ENCODE data around the gene SLC17A7. TPM values are rescaled to one million over a fixed set of nuclear protein-coding genes. Genes with fewer than 3 reads are reported as not detected.

The SLC17A7 gene
- total and polyA plus RNA-seq, 10 donors: 0.07 to 0.13 (median 0.10) TPM; not detected in 5

- H3K27me3 ChIP-seq (replicated peaks in 1 of 7): peaks cover 4 to 58% (median 51%) of the 10 kb centered on the region in 7 donors
- peaks cover 0 to 51% (median 20%) of the 10 kb centered on the region in 6 donors for H3K4me1 ChIP-seq
- peaks cover 0 to 14% (median 11%) of the 10 kb centered on the region in 6 donors for H3K36me3 ChIP-seq
- H3K27ac ChIP-seq: peak overlapping the region in 4 of 8 donors; percentile 74 to 87 (median 84)
- 5 to 11% (median 10%) methylated on average over 11 of the region's 11 CpGs for WGBS, 5 donors
- TF ChIP-seq POLR2A (IDR thresholded peaks at IDR 0.05) (no peak), POLR2AphosphoS5 (IDR thresholded peaks at IDR 0.05) (no peak), CTCF (IDR thresholded peaks at IDR 0.05 in 8 of 11, conservative IDR thresholded peaks at IDR 0.05 in 3 of 11) (no peak)
- H3K4me3 ChIP-seq: peak overlapping the region in 5 of 8 donors; percentile 65 to 81 (median 75)
- H3K9me3 ChIP-seq: no peaks in the 10 kb centered on the region
- DNase-seq: no peak
- intact Hi-C loops (cut with DNase I; ENCODE audit: low total_unique reads): loop anchor here (2.0 to 10.0 kb wide), 2 partner anchors 50 to 178 kb away; no protein-coding TSS in a partner anchor
Measured at GRCh38 chr19:49442354-49442753, 1.0 kb upstream of the SLC17A7 start.

- 29 to 42% (median 33%) methylated on average over 14 of the region's 14 CpGs for WGBS, 5 donors
- no peak for DNase-seq
- Histone ChIP-seq H3K9me3 (no peaks in the 10 kb centered on the region), H3K36me3 (peaks cover 0 to 10% (median 7%) of the 10 kb centered on the region in 6 donors), H3K4me3 (peak overlapping the region in 3 of 8 donors; percentile 74 to 81 (median 75)), H3K4me1 (peaks cover 0 to 48% (median 20%) of the 10 kb centered on the region in 6 donors), H3K27ac (no peak overlapping the region), H3K27me3 (replicated peaks in 1 of 7) (peaks cover 4 to 62% (median 55%) of the 10 kb centered on the region in 7 donors)
- no peak for TF ChIP-seq POLR2AphosphoS5 (IDR thresholded peaks at IDR 0.05)
- no peak for TF ChIP-seq POLR2A (IDR thresholded peaks at IDR 0.05)
- no peak for TF ChIP-seq CTCF (IDR thresholded peaks at IDR 0.05 in 8 of 11, conservative IDR thresholded peaks at IDR 0.05 in 3 of 11)
- intact Hi-C loops (cut with DNase I; ENCODE audit: low total_unique reads): loop anchor here (2.0 to 10.0 kb wide), 2 partner anchors 49 to 177 kb away; no protein-coding TSS in a partner anchor
Measured at GRCh38 chr19:49441960-49442350, 628 bp upstream of the SLC17A7 start.

GRCh38 chr19:49440439-49441209, 703 bp downstream of the SLC17A7 start:
- Histone ChIP-seq H3K27me3 (replicated peaks in 1 of 7) (peaks cover 4 to 75% (median 68%) of the 10 kb centered on the region in 7 donors), H3K9me3 (no peaks in the 10 kb centered on the region), H3K36me3 (no peaks in the 10 kb centered on the region), H3K4me3 (peak overlapping the region in 1 of 8 donors; percentile 46), H3K27ac (no peak overlapping the region), H3K4me1 (peaks cover 0 to 51% (median 27%) of the 10 kb centered on the region in 6 donors)
- TF ChIP-seq CTCF (IDR thresholded peaks at IDR 0.05 in 8 of 11, conservative IDR thresholded peaks at IDR 0.05 in 3 of 11): no peak
- no peak for TF ChIP-seq POLR2A (IDR thresholded peaks at IDR 0.05)
- TF ChIP-seq POLR2AphosphoS5 (IDR thresholded peaks at IDR 0.05): no peak
- DNase-seq: no peak
- intact Hi-C loops (cut with DNase I; ENCODE audit: low total_unique reads): loop anchor here (10.0 kb wide), 1 partner anchor 176 kb away; no protein-coding TSS in a partner anchor
- WGBS, 5 donors: 33 to 41% (median 34%) methylated on average over 19 of the region's 19 CpGs

- intact Hi-C loops (cut with DNase I; ENCODE audit: low total_unique reads): loop anchor here (10.0 kb wide), 1 partner anchor 175 kb away; no protein-coding TSS in a partner anchor
- DNase-seq: no peak
- Histone ChIP-seq H3K4me1 (peaks cover 0 to 44% (median 27%) of the 10 kb centered on the region in 6 donors), H3K4me3 (no peak overlapping the region), H3K9me3 (no peaks in the 10 kb centered on the region), H3K36me3 (no peaks in the 10 kb centered on the region), H3K27me3 (replicated peaks in 1 of 7) (peaks cover 4 to 83% (median 76%) of the 10 kb centered on the region in 7 donors), H3K27ac (no peak overlapping the region)
- no peak for TF ChIP-seq CTCF (IDR thresholded peaks at IDR 0.05 in 8 of 11, conservative IDR thresholded peaks at IDR 0.05 in 3 of 11)
- no peak for TF ChIP-seq POLR2AphosphoS5 (IDR thresholded peaks at IDR 0.05)
- TF ChIP-seq POLR2A (IDR thresholded peaks at IDR 0.05): no peak
- 40 to 64% (median 55%) methylated on average over 4 to 6 of the region's 6 CpGs for WGBS, 5 donors
Measured at GRCh38 chr19:49439836-49440235, 1.5 kb downstream of the SLC17A7 start.

Measured in spleen (tissue), 11 donors.